T-helper 17 cell (primary cell): ENCODE data around the gene BMPR1B. TPM values are rescaled to one million over a fixed set of nuclear protein-coding genes. Genes with fewer than 3 reads are reported as not detected.
A peak's percentile ranks its signal among the peaks of the same experiment; 100 is the strongest.

Source experiments
- ATAC-seq: fragments of 150-1000 bp; cut with Tn5 transposase; 2 replicates; pipeline ENCODE4 v1.10.0; 2021; ENCODE audit warnings: mild to moderate bottlenecking, moderate library complexity
- DNase-seq, 3 donors: peaks; one replicate each; pipeline versions ENCODE4 v3.0.0 to v3.0.0-alpha.2; 2020 to 2021
- H3K9me3 ChIP-seq: one replicate; pipeline ENCODE4 v1.7.0; 2013; ENCODE audit warnings: low read length, mild to moderate bottlenecking; ENCODE audit not compliant: control insufficient read depth, poor library complexity, severe bottlenecking
- H3K27ac Mint-ChIP-seq: one replicate; pipeline ENCODE4 v1.8.0; 2022; ENCODE audit warnings: mild to moderate bottlenecking, moderate library complexity, mixed read lengths
- H3K27me3 Mint-ChIP-seq: one replicate; pipeline ENCODE4 v1.8.0; 2022; ENCODE audit warnings: mixed read lengths
- H3K36me3 Mint-ChIP-seq: one replicate; pipeline ENCODE4 v1.8.0; 2022; ENCODE audit warnings: low read depth, mixed read lengths
- H3K4me1 Mint-ChIP-seq: one replicate; pipeline ENCODE4 v1.8.0; 2022; ENCODE audit warnings: mild to moderate bottlenecking, mixed read lengths
- H3K4me3 Mint-ChIP-seq: one replicate; pipeline ENCODE4 v1.8.0; 2022; ENCODE audit warnings: mild to moderate bottlenecking, moderate library complexity, mixed read lengths
- total RNA-seq, 4 donors: library from RNA in 2 of 4; stranded (reverse) in 2 of 4; gene quantifications; one replicate each; pipeline ENCODE4 v1.2.3 and lab custom pipeline; 2022 to 2026

Gene BMPR1B
- total RNA-seq, 2 donors from 2014 or later, result not detected

- no peak for DNase-seq
- Mint-ChIP-seq H3K27me3 (peaks cover 17% of the 10 kb centered on the region), H3K27ac (no peak overlapping the region), H3K4me3 (no peak overlapping the region), H3K4me1 (no peaks in the 10 kb centered on the region), H3K36me3 (no peaks in the 10 kb centered on the region)
- H3K9me3 ChIP-seq, result no peaks in the 10 kb centered on the region
- ATAC-seq, result no peak
These were observed 210.7 kb downstream of the BMPR1B start for GRCh38 chr4:94968493-94968892.

GRCh38 chr4:94970650-94971049 is 212.9 kb downstream of the BMPR1B start:
- no peak overlapping the region for H3K27ac Mint-ChIP-seq
- no peaks in the 10 kb centered on the region for H3K4me1 Mint-ChIP-seq
- peaks cover 17% of the 10 kb centered on the region for H3K27me3 Mint-ChIP-seq
- H3K36me3 Mint-ChIP-seq, result no peaks in the 10 kb centered on the region
- no peak for ATAC-seq
- DNase-seq, result no peak
- H3K4me3 Mint-ChIP-seq, result no peak overlapping the region
- H3K9me3 ChIP-seq, result no peaks in the 10 kb centered on the region

GRCh38 chr4:94974773-94975172 is 217.0 kb downstream of the BMPR1B start:
- DNase-seq (no peak), ATAC-seq (no peak)
- Mint-ChIP-seq H3K27me3 (peaks cover 14% of the 10 kb centered on the region), H3K36me3 (peaks cover 2% of the 10 kb centered on the region), H3K4me1 (no peaks in the 10 kb centered on the region), H3K4me3 (no peak overlapping the region), H3K27ac (no peak overlapping the region)
- H3K9me3 ChIP-seq, result no peaks in the 10 kb centered on the region

- no peak for DNase-seq
- ATAC-seq, result no peak
- no peaks in the 10 kb centered on the region for H3K4me1 Mint-ChIP-seq
- H3K27me3 Mint-ChIP-seq, result peaks cover 20% of the 10 kb centered on the region
- H3K4me3 Mint-ChIP-seq, result no peak overlapping the region
- H3K27ac Mint-ChIP-seq, result no peak overlapping the region
- H3K36me3 Mint-ChIP-seq, result peaks cover 2% of the 10 kb centered on the region
- H3K9me3 ChIP-seq, result no peaks in the 10 kb centered on the region
These were observed 218.7 kb downstream of the BMPR1B start for GRCh38 chr4:94976371-94977011.

GRCh38 chr4:94978904-94979303 is 221.1 kb downstream of the BMPR1B start:
- Mint-ChIP-seq H3K27ac (no peak overlapping the region), H3K27me3 (peaks cover 15% of the 10 kb centered on the region), H3K4me1 (no peaks in the 10 kb centered on the region), H3K36me3 (peaks cover 2% of the 10 kb centered on the region), H3K4me3 (no peak overlapping the region)
- DNase-seq, result no peak
- no peaks in the 10 kb centered on the region for H3K9me3 ChIP-seq
- no peak for ATAC-seq

GRCh38 chr4:94979621-94980020 is 221.9 kb downstream of the BMPR1B start:
- Mint-ChIP-seq H3K27me3 (peaks cover 15% of the 10 kb centered on the region), H3K27ac (no peak overlapping the region), H3K4me1 (no peaks in the 10 kb centered on the region), H3K36me3 (peaks cover 2% of the 10 kb centered on the region), H3K4me3 (no peak overlapping the region)
- ATAC-seq (no peak), DNase-seq (no peak)
- H3K9me3 ChIP-seq, result no peaks in the 10 kb centered on the region

- H3K27ac Mint-ChIP-seq, result peak overlapping the region; percentile 8
- peak; percentile 37 for ATAC-seq
These were observed 238.1 kb downstream of the BMPR1B start for GRCh38 chr4:94995684-94996394.

GRCh38 chr4:95000076-95000648 is 242.4 kb downstream of the BMPR1B start:
- ATAC-seq, result no peak
- DNase-seq, result no peak
- peaks cover 3% of the 10 kb centered on the region for H3K9me3 ChIP-seq
- no peaks in the 10 kb centered on the region for H3K36me3 Mint-ChIP-seq
- no peak overlapping the region for H3K4me3 Mint-ChIP-seq
- peaks cover 5% of the 10 kb centered on the region for H3K27me3 Mint-ChIP-seq
- peaks cover 10% of the 10 kb centered on the region for H3K4me1 Mint-ChIP-seq
- H3K27ac Mint-ChIP-seq, result no peak overlapping the region

More at GRCh38 chr4:94995684-94996394, 238.1 kb downstream of the BMPR1B start:
- H3K27me3 Mint-ChIP-seq, result no peaks in the 10 kb centered on the region
- H3K9me3 ChIP-seq, result peaks cover 3% of the 10 kb centered on the region
- DNase-seq, result no peak
- H3K4me1 Mint-ChIP-seq, result peaks cover 13% of the 10 kb centered on the region
- H3K4me3 Mint-ChIP-seq, result peak overlapping the region; percentile 28
- H3K36me3 Mint-ChIP-seq, result no peaks in the 10 kb centered on the region

- Mint-ChIP-seq H3K36me3 (no peaks in the 10 kb centered on the region), H3K4me1 (no peaks in the 10 kb centered on the region), H3K27me3 (peaks cover 11% of the 10 kb centered on the region), H3K4me3 (no peak overlapping the region), H3K27ac (no peak overlapping the region)
- no peak for ATAC-seq
- no peak for DNase-seq
- H3K9me3 ChIP-seq, result no peaks in the 10 kb centered on the region
These were observed 247.2 kb downstream of the BMPR1B start for GRCh38 chr4:95004912-95005311.

GRCh38 chr4:95007998-95008397 is 250.2 kb downstream of the BMPR1B start:
- no peak for ATAC-seq
- no peak overlapping the region for H3K27ac Mint-ChIP-seq
- no peak for DNase-seq
- H3K4me1 Mint-ChIP-seq, result no peaks in the 10 kb centered on the region
- no peaks in the 10 kb centered on the region for H3K9me3 ChIP-seq
- H3K4me3 Mint-ChIP-seq, result no peak overlapping the region
- H3K36me3 Mint-ChIP-seq, result no peaks in the 10 kb centered on the region
- H3K27me3 Mint-ChIP-seq, result peaks cover 18% of the 10 kb centered on the region

GRCh38 chr4:95013236-95013635 is 255.5 kb downstream of the BMPR1B start:
- Mint-ChIP-seq H3K4me3 (no peak overlapping the region), H3K27me3 (peaks cover 24% of the 10 kb centered on the region), H3K4me1 (no peaks in the 10 kb centered on the region), H3K27ac (no peak overlapping the region), H3K36me3 (no peaks in the 10 kb centered on the region)
- ATAC-seq (no peak), DNase-seq (no peak)
- no peaks in the 10 kb centered on the region for H3K9me3 ChIP-seq

- Mint-ChIP-seq H3K4me1 (no peaks in the 10 kb centered on the region), H3K27ac (no peak overlapping the region), H3K27me3 (peaks cover 24% of the 10 kb centered on the region), H3K36me3 (no peaks in the 10 kb centered on the region), H3K4me3 (no peak overlapping the region)
- H3K9me3 ChIP-seq, result no peaks in the 10 kb centered on the region
- no peak for ATAC-seq
- DNase-seq, result no peak
These were observed 256.3 kb downstream of the BMPR1B start for GRCh38 chr4:95014068-95014467.

- Mint-ChIP-seq H3K27me3 (peaks cover 11% of the 10 kb centered on the region), H3K4me1 (no peaks in the 10 kb centered on the region)
- ATAC-seq, result no peak
These were observed 259.7 kb downstream of the BMPR1B start for GRCh38 chr4:95017305-95018064.

More at GRCh38 chr4:95017305-95018064, 259.7 kb downstream of the BMPR1B start:
- no peak overlapping the region for H3K4me3 Mint-ChIP-seq
- no peak overlapping the region for H3K27ac Mint-ChIP-seq
- H3K9me3 ChIP-seq, result no peaks in the 10 kb centered on the region
- H3K36me3 Mint-ChIP-seq, result no peaks in the 10 kb centered on the region
- DNase-seq, result no peak
